Motor neuron (in vitro differentiated cells): ENCODE results near the gene NPW. TPM values are rescaled to one million over a fixed set of nuclear protein-coding genes. Genes with fewer than 3 reads are reported as not detected.

Source experiments
- ATAC-seq, 8 experiments: fragments of 200-7000 bp; cut with Tn5 transposase; replicated peaks in 6 of 8; 2 replicates each; pipeline ENCODE4 v1.8.0; 2021; ENCODE audit warnings: mild to moderate bottlenecking in 8 of 8, moderate library complexity in 8 of 8
- H3K27ac ChIP-seq, 2 donors: fragments of 250-450 bp; sonication (Bioruptor Pico); 2 replicates each; pipeline ENCODE4 v1.9.0; 2021; ENCODE audit warnings: antibody characterized with exemption in 2 of 2, mild to moderate bottlenecking in 2 of 2, moderate library complexity in 1 of 2
- H3K4me1 ChIP-seq, 2 donors: fragments of 250-450 bp; sonication (Bioruptor Pico); replicated peaks in 1 of 2; 2 replicates each; pipeline ENCODE4 v1.6.1; 2021; ENCODE audit warnings: antibody characterized with exemption in 2 of 2, mild to moderate bottlenecking in 2 of 2, moderate library complexity in 1 of 2
- H3K4me3 ChIP-seq, 5 donors: fragments of 250-450 bp; sonication (Bioruptor Pico); 2 replicates each; pipeline ENCODE4 v1.9.0; 2021; ENCODE audit warnings: antibody characterized with exemption in 5 of 5, mild to moderate bottlenecking in 5 of 5, moderate library complexity in 4 of 5
- WGBS, 10 experiments: fragments of 450-650 bp; shearing (Covaris generic); methylation state at CpG; one replicate each; pipeline ENCODE4 v1.0.0; 2022; 5-methylcytosine and 5-hydroxymethylcytosine counted together
- in situ Hi-C, 9 experiments: fragments of 400-800 bp; cut with MboI; loops; one replicate each; pipeline ENCODE4 v1.15.0; 2021; ENCODE audit warnings: low sequenced_read_pairs in 9 of 9, low pct_unique_long_range_greater_than_20kb in 2 of 9; ENCODE audit not compliant: unreplicated experiment in 9 of 9
- total RNA-seq, 8 experiments: library from RNA; unstranded; fragments of 300-600 nt; gene quantifications; 2 replicates each; pipeline versions ENCODE4 v1.2.3 to v1.2.4, GENCODE V29; 2022

Gene NPW
- total RNA-seq, 8 experiments from 2014 or later = 0.27 to 1.7 (median 0.92) TPM; not detected in 3

DNA sequence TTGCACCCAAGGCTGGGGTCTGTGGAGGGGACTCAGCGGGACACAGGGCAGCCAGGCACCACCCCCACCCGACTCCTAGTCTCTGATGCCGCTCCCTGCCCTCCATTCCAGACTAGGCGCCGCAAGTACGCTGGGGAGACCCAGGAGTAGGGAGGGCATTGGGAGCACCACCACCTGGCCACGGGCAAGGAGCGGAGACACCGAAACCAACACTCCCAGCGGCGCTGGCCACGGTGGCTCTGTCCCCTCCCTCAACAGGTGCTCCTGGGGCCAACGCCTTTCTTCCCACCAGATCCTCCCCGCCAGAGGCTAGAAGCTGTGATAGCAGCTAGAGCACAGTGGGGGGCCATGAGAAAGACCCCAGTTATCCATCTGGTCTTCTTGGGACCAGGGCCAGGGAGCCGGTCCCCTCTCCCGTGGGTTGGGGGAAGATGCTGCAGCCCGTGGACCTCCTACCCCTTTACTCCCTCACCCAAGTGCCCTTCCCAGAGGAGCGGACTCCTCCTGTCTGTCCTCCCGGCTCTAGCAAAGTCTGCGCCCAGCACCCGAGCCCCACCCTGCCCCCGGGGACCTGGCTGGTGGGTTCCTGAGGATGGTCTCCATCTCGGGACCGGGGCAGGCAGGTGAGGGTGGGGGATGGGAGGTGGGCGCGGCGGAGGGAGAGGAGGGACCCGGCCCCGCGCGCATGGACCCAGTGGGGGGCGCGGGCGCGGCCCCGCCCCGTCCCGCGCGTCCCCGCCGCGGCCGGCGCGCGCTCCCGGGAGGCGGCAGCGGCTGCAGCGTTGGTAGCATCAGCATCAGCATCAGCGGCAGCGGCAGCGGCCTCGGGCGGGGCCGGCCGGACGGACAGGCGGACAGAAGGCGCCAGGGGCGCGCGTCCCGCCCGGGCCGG lies 30.1 kb upstream of the NPW start, which contains the start of gene SYNGR3:
Gene SYNGR3, plus strand, starts transcription at position 762 of the 892 bp plus-strand sequence. CDS start 133 bp downstream, outside the sequence.
- Histone ChIP-seq H3K27ac (peak within 1 kb of the TSS; percentile 70 to 79), H3K4me3 (peak within 1 kb of the TSS; percentile 50 to 86 (median 73)), H3K4me1 (peaks cover 15 to 31% of the 10 kb centered on the region in 2 donors)
- 0 to 30% (median 7%) methylated on average over 1 to 7 of the region's 67 CpGs; no CpG with 5 or more reads in 6 of the 10 experiments for WGBS, 10 experiments
- in situ Hi-C loops = no loop called here
- peak; percentile 3 to 37 (median 16) for ATAC-seq

DNA sequence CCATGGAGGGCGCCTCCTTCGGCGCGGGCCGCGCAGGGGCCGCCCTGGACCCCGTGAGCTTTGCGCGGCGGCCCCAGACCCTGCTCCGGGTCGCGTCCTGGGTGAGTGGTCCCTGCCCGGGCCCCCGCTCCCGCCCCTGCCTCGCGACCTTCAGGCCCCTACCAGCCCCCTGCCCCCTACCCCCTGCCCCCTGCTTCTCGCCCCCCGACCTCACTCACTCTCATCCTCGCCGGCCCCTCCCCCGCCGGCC lies 29.6 kb upstream of the NPW start:
- Histone ChIP-seq H3K4me1 (peaks cover 13 to 27% of the 10 kb centered on the region in 2 donors), H3K27ac (peak overlapping the region; percentile 70 to 79), H3K4me3 (peak overlapping the region; percentile 50 to 86 (median 73))
- no CpG with 5 or more reads among the region's 25 CpGs for WGBS, 10 experiments
- in situ Hi-C loops = no loop called here
- peak in 1 of 8 experiments; percentile 20 for ATAC-seq

- peak overlapping the region; percentile 50 to 86 (median 73) for H3K4me3 ChIP-seq
- peaks cover 9 to 24% of the 10 kb centered on the region in 2 donors for H3K4me1 ChIP-seq
- H3K27ac ChIP-seq = peak overlapping the region in 1 of 2 donors; percentile 70
- WGBS, 10 experiments = 20% methylated on average over 2 to 12 of the region's 50 CpGs; no CpG with 5 or more reads in 8 of the 10 experiments
- peak in 5 of 8 experiments; percentile 11 to 26 (median 18) for ATAC-seq
- in situ Hi-C loops = no loop called here
These were observed 29.0 kb upstream of the NPW start for GRCh38 chr16:1990351-1991134.

DNA sequence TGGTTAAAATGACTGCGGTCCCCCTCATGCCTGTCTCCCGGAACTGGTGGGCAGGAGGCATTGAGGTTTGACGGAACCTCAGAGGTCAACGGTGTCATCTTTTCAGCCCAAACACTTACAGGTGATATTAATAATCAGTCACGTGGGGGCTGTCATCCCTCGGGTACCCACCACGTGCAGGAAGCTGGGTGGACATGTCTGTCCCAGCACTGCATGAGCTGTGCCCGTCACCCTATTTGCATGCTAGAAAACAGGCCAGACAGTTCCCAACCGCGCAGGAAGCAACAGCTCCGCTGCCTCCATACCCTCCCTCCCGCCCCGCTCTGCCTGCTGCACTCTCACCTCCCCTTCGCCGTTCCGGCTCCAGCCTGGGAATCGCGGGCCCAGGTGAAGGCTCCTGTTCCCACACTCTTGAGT lies 28.4 kb upstream of the NPW start:
- Histone ChIP-seq H3K27ac (no peak overlapping the region), H3K4me3 (peak overlapping the region; percentile 50 to 86 (median 73)), H3K4me1 (peaks cover 9 to 24% of the 10 kb centered on the region in 2 donors)
- WGBS, 10 experiments = 7 to 23% (median 16%) methylated on average over 2 to 6 of the region's 18 CpGs; no CpG with 5 or more reads in 5 of the 10 experiments
- in situ Hi-C loops = no loop called here
- peak in 2 of 8 experiments; percentile 3 to 4 for ATAC-seq

GRCh38 chr16:1991588-1991947 lies 28.0 kb upstream of the NPW start:
- H3K27ac ChIP-seq = peak overlapping the region; percentile 49 to 79
- in situ Hi-C loops = no loop called here
- WGBS, 10 experiments = 0 to 50% (median 28%) methylated on average over 1 to 8 of the region's 22 CpGs; no CpG with 5 or more reads in 3 of the 10 experiments
- ATAC-seq = no peak
- peak overlapping the region; percentile 20 to 86 (median 65) for H3K4me3 ChIP-seq
- H3K4me1 ChIP-seq = peaks cover 9 to 24% of the 10 kb centered on the region in 2 donors

DNA sequence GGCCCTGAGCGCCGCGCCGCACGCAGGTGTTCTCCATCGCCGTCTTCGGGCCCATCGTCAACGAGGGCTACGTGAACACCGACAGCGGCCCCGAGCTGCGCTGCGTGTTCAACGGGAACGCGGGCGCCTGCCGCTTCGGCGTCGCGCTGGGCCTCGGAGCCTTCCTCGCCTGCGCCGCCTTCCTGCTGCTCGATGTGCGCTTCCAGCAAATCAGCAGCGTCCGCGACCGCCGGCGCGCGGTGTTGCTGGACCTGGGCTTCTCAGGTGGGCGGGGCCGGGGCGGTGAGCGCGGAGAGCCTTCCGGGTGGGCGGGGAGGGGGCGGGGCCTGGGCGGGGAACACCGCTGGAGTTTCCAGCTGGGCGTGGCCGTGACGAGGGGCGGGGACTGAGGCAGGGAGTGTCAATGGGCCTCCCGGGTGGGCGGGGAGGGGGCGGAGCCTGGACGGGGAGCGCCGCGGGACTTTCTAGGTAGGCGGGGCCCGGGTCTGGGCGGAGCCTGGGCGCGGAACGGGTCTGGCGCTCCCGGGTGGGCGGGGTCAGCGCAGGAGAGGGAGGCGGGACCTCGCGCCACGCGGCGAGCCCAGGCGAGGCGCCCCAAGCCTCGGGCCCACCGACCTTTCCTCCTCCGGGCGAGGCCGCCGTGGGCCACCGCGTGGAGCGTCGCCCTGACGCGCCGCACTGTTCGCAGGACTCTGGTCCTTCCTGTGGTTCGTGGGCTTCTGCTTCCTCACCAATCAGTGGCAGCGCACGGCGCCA lies 27.5 kb upstream of the NPW start:
- in situ Hi-C loops = no loop called here
- Histone ChIP-seq H3K27ac (peak overlapping the region; percentile 49 to 79), H3K4me1 (peaks cover 9 to 24% of the 10 kb centered on the region in 2 donors), H3K4me3 (peak overlapping the region; percentile 20 to 86 (median 50))
- peak; percentile 59 to 80 (median 68) for ATAC-seq
- 10 to 20% methylated on average over 1 to 2 of the region's 96 CpGs; no CpG with 5 or more reads in 8 of the 10 experiments for WGBS, 10 experiments

DNA sequence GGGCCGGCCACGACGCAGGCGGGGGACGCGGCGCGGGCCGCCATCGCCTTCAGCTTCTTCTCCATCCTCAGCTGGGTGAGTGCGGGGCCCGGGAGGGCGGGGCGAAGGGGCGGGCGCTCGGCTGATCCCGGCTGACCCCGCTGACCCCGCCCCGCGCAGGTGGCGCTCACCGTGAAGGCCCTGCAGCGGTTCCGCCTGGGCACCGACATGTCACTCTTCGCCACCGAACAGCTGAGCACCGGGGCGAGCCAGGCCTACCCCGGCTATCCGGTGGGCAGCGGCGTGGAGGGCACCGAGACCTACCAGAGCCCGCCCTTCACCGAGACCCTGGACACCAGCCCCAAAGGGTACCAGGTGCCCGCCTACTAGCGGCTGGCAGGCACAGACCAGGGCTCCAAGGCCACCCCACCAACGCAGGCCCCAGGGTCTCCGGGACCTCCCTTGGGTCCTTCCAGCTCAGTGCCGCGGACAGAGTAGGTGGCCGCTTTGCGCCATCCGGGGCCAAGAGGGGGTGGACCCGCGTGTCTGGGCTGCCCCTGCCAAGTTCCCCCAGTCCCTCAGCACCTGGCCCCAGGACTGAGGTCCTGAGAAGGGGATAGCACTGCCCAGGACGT lies 26.8 kb upstream of the NPW start:
- 28 to 100% methylated on average over 2 to 8 of the region's 50 CpGs; no CpG with 5 or more reads in 8 of the 10 experiments for WGBS, 10 experiments
- no peak for ATAC-seq
- Histone ChIP-seq H3K27ac (peak overlapping the region in 1 of 2 donors; percentile 30), H3K4me1 (peaks cover 9 to 24% of the 10 kb centered on the region in 2 donors), H3K4me3 (peak overlapping the region in 4 of 5 donors; percentile 9 to 30 (median 20))
- in situ Hi-C loops = no loop called here

DNA sequence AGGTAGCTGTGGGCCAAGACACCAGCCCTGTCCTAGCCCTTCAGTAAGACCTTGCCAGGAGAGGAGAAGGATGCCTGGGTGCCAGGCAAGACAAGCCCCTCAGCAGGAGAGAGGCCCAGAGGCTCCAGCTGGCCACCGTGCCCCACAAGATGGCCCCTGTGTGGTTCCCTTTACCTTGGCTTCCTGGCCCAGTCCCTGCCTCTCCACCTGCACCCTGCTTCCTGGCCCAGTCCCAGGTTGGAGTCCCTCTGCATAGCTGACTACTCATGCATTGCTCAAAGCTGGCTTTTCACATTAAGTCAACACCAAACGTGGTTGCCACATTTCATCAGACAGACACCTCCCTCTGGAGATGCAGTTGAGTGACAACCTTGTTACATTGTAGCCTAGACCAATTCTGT lies 25.9 kb upstream of the NPW start:
- Histone ChIP-seq H3K4me3 (no peak overlapping the region), H3K27ac (no peak overlapping the region), H3K4me1 (peaks cover 9 to 24% of the 10 kb centered on the region in 2 donors)
- no peak for ATAC-seq
- in situ Hi-C loops = no loop called here
- 13 to 100% (median 80%) methylated on average over 1 to 2 of the region's 2 CpGs; no CpG with 5 or more reads in 3 of the 10 experiments for WGBS, 10 experiments

GRCh38 chr16:1997494-1998359 lies 21.9 kb upstream of the NPW start:
- WGBS, 10 experiments = 32 to 100% (median 88%) methylated on average over 1 to 12 of the region's 26 CpGs
- Histone ChIP-seq H3K27ac (no peak overlapping the region), H3K4me1 (peaks cover under 1 to 4% of the 10 kb centered on the region in 2 donors), H3K4me3 (no peak overlapping the region)
- ATAC-seq = peak in 1 of 8 experiments; percentile 18
- in situ Hi-C loops = no loop called here

GRCh38 chr16:1998360-1998835 lies 21.2 kb upstream of the NPW start:
- in situ Hi-C loops = no loop called here

More at GRCh38 chr16:1998360-1998835, 21.2 kb upstream of the NPW start:
- H3K4me3 ChIP-seq = no peak overlapping the region
- WGBS, 10 experiments = no CpG with 5 or more reads among the region's 27 CpGs
- H3K4me1 ChIP-seq = peaks cover under 1 to 3% of the 10 kb centered on the region in 2 donors
- ATAC-seq = peak in 1 of 8 experiments; percentile 2
- H3K27ac ChIP-seq = no peak overlapping the region
